HG03457 (cell line): ENCODE results near the gene WDR72.

Source experiments
- ATAC-seq: cut with Tn5 transposase; IDR thresholded peaks from one replicate; pipeline ENCODE4 v1.9.1; 2021; ENCODE audit warnings: moderate number of reproducible peaks; ENCODE audit not compliant: unreplicated experiment

Gene WDR72

DNA sequence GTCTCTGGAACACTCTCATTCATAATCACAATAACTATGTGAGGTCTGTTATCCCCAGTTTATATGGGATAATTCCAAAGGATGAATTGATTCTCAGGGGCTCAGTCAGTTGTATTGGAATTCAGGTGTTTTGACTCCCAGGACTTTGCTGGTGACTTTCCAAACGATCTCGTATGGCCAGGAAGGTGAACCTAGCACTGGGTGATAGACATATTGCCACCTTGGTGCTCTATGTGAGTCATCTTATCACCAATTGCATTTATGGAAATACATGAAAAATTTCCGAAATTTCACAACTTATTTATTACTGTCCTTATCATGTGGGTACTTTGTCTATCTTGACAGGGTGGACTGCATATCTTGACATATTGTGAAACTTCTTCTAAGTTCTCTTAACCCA lies 287.3 kb downstream of the WDR72 start:
- ATAC-seq = no peak

DNA sequence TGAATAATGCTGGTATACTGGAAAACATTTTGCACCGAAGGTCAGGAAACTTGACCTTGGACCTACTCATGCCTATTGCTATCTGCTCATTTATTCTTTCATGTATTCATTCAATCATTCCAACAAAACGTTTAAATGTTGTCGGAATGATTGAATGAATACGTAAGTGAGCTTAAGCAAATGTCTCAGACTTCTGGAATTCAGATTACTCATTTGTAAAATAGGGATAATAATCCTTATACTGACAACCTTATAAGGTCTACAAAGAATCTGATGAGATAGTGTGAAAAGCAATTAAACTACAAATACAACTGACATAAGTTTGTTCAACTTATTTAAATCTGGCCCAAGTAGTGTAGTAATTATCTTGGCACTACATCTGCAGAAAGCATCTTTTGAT lies 288.7 kb downstream of the WDR72 start:
- no peak for ATAC-seq

DNA sequence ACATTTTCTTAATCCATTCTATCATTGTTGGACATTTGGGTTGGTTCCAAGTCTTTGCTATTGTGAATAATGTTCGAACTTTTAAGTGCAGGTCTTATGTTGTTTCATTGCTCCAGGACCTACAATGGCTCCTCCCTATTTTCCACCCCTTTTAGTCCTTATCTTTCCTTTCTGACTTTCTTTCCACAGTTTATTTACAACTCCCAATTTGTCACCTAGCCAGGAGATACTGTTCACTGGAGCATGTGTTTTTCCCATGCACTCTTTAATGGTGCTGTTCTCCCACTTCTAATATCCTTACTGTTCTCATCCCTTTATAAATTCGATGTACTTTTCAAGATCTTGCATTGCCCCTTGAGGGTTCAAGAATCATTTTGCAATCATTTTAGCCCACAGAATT lies 290.0 kb downstream of the WDR72 start:
- ATAC-seq = no peak
